NCI-H2029 (cell line): ENCODE data around the gene OR51S1.
"Not testable (repeated sequence)": the region's sequence is repeated elsewhere in the genome, so short reads cannot be mapped to it uniquely, and the experiment has no call there.

Experiments
- DNase-seq: peaks from one replicate; lab custom pipeline; 2025; lab: John Stamatoyannopoulos, UW

Gene OR51S1

DNA sequence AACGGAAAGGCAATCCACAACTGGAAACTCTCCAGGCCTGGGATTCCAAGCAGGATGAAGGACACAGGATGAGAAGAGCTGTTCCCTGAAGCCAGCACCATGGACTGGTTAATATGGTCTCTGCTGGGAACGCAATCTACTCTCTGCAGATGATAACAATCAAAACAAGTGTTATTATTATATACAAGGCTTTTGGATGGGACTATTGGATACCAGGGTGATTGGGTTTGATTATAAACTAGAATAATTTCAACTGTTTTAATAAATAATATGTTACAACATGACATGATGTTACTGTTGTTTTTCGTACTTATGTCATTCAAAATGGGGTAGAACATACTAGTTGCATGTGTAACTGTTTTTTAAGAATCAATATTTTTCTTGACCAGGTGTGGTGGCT lies 44.7 kb downstream of the OR51S1 start, which contains the start of gene OR52R1:
Gene OR52R1, minus strand, starts transcription at position 101 of the 400 bp plus-strand sequence. Its CDS starts 0 bp downstream, at position 101.
- DNase-seq: no peak

DNA sequence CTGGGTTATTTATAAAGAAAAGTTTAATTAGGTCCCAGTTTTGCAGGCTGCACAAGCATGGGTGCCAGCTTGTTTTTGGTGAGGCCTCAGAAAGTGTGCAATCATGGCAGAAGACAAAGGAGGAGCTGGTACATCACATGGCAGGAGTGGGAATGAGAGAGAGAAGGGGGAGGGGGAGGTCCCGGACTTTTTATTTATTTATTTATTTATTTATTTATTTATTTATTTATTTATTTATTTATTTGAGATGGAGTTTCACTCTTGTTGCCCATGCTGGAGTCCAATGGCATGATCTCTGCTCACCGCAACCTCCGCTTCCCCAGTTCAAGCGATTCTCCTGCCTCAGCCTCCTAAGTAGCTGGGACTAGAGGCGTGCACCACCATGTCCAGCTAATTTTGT lies 47.7 kb downstream of the OR51S1 start:
- DNase-seq: not testable (repeated sequence)

DNA sequence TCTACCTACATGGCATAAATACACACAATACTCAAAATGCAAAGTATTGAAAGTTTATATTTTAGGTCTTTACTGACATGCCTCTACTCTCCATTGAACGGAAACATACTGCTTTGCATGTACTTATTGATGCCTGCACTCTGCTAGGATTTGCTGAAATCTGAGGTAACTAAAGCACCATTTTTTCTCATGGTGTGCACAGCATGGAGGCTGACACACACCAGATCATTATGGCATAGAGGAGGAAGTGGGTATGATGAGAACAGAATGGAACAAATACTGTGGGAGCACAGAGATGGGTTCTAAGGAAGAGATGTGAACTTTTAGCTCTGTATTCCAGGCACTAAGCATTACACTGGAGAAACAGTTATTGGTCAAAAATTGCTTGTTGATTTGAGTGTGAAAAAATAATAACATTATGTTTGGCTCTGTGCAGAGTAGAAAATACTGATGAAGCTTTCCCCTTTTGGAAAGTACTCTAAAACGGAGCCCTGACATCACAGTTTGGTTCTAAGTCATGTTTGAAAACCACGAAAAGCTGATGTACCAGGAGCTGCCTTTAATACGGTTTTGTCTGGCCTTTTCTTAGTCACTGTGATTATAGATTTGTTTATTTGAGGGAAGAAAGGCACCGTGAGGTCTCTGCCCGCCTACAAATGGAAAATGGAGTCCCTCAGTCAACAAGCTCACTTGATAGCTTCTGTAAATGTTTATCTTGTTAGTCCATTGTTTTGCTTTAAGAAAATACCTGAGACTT lies 50.4 kb downstream of the OR51S1 start:
- no peak for DNase-seq
